Occipital lobe (tissue), 2 donors: ENCODE results near the gene VPS37D. TPM values are rescaled to one million over a fixed set of nuclear protein-coding genes. Genes with fewer than 3 reads are reported as not detected.
"Not testable (repeated sequence)": the region's sequence is repeated elsewhere in the genome, so short reads cannot be mapped to it uniquely, and the experiment has no call there.

Experiments
- DNase-seq: peaks from one replicate; lab custom pipeline; 2025; lab: John Stamatoyannopoulos, UW
- total RNA-seq: library from RNA; depleted of rRNA; stranded (reverse); fragments of >200 nt; gene quantifications from one replicate; pipeline ENCODE4 v1.2.3, GENCODE V29; 2014

The VPS37D gene
- total RNA-seq, 1 donor from 2014 or later: 21.5 TPM

GRCh38 chr7:73705551-73705920 lies 37.9 kb downstream of the VPS37D start:
- DNase-seq: no peak

GRCh38 chr7:73706126-73707044 lies 38.8 kb downstream of the VPS37D start:
- DNase-seq: peak; percentile 61

GRCh38 chr7:73707045-73707631 lies 39.5 kb downstream of the VPS37D start:
- peak; percentile 42 for DNase-seq

GRCh38 chr7:73708961-73709549 lies 41.4 kb downstream of the VPS37D start:
- no peak for DNase-seq

DNA sequence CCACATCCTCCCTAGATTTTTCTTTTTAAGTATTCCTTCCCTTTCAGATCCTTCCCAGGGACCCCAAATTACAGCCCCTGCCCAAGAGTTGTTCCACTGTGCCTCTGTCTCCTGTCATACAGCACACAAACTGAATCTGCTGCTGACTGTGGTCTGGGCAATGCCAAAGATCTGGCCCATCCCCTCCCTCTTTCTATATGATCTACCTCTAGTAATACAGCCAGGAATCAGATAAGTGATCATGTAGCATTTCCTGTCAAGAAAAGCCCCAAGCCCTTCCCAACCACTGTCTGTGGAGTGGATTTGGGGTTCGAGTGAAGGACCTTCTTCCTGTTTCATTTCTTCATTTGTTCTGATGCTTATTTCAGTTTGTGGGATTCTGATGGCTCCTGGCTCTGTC lies 45.1 kb downstream of the VPS37D start:
- DNase-seq: no peak

GRCh38 chr7:73713319-73713718 lies 45.7 kb downstream of the VPS37D start:
- not testable (repeated sequence) for DNase-seq

DNA sequence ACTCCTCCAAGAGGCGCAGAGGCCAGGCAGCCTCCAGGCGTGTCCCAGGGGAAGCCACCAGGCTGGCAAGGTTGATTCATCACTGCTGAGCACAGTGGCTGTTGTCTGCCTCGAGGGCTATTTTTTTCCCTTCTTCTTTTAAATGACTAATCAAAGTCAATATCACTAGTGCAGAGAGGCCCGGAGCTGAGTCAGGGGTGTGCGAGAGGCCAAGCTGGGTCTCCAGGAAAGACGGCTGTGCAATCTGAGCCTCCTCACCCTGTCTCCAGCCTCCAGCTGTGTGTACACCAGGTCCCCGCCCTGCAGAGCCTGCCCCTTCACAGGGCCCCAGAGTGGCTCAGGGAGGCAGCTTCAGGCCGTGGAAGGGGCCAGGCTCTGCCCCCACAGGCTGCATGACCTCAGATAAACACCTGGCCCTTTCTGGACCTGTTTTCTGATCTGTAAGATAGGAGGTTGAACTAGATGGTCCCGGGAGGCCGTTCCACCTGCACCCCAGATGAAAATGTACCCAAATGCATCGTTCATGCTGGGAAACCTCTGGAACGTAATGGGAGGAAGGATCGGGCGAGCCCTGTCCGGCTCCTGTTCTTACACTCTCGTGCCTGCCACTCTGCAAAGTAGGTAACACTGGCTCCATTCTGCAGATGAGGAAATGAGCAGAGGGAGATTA lies 48.2 kb downstream of the VPS37D start:
- DNase-seq: no peak

DNA sequence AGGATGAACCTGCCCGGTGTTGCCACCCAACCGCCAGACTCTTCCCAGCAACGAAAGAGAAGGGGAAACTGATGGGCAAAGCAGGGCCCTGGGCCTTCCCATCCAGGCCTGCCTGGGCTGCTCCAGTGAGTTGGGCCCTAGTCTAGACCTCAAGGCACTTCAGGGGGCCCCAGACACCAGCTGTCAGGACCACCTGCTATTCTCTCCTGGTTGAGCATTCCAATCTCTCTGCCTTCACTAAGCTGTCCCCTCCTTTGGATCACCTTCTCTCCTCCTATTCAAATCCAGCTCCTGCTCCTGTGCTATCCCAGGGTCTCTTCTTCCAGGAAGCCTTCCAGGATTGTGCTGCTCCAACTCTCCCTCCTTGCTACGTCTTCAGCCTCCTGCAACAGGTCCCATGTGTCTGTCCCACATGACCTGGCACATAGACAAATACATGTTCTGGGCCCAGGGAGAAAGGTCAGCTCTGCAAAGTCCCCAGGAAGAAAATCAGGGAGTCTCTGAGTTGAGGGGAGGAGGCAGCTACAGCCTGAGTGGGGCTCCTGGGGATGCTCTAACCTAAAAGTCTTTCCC lies 48.8 kb downstream of the VPS37D start:
- no peak for DNase-seq

- peak; percentile 66 for DNase-seq
Measured at GRCh38 chr7:73717025-73717807, 49.6 kb downstream of the VPS37D start.

GRCh38 chr7:73717991-73718405 lies 50.4 kb downstream of the VPS37D start:
- DNase-seq: peak; percentile 17

DNA sequence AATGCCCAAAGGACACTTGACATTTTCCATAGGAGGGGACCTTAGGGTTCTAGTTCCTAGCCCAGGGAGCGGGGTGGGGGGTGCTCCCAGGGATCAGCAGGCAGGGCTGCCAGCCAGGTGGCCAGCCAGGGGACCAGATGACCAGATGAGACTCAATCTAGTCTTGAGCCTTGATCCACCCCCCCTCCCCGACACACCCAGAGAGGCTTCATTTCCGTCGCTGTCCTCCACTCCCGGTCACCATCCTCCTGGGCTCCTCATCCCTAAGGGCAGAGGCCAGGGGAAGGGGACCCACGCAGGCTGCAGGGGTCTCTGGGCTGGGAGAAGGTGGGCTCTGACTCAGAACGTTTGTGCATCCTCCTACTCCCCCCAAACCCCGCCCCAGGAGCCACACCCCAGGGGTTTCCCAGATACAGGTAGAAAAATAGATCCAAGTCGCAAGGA lies 50.8 kb downstream of the VPS37D start:
- no peak for DNase-seq

DNA sequence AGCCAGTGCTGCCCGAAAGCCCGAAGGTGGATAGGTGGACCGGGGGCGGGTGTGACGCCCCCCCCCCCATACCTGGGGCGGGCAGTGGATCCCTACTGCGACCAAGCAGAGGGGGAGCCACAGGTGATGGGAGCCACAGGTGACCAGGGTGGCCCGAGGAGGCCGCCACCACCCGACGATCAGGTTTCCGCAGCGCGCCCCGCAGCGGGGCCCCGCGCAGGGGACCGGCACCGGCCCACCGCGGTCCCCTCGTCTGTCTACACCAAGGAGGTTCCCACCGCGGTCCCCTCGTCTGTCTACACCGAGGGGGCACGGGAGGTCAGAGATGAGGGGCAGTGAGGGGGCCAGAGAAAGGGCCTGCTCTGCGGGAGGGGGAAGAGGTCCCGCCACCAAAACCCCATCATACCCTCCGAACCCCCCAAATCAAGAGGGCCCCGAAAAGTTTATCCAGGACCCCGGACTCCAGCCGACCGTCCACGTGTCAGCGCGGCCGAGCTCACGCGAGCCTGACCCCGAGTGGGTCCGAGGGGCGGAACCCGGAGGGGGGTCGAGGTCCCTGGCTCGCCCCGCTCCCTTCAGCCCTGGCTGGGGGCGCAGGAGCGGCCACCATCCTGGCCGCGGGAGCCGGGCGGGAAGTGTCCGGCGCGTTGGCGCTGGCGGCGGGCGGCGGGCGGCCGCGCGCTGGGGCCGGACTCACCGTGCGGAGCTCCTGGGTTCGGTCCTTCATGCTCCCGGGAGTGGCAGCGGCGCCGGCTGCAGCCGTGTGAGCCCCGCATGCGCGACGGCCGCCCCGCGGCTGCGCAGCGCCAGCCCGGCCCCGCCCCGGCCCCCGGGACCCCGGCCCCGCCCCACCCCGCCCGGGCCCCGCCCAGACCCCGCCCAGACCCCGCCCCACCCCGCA lies 51.5 kb downstream of the VPS37D start, which contains the start of gene STX1A:
Gene STX1A (minus strand): TSS at position 765 of the 901 bp plus-strand sequence. CDS start 38 bp downstream, at position 727.
- DNase-seq: peak; percentile 38

GRCh38 chr7:73719806-73720169 lies 52.2 kb downstream of the VPS37D start:
- DNase-seq: no peak

- not testable (repeated sequence) for DNase-seq
Measured at GRCh38 chr7:73720443-73720842, 52.8 kb downstream of the VPS37D start.

- peak; percentile 60 for DNase-seq
Measured at GRCh38 chr7:73721377-73721817, 53.8 kb downstream of the VPS37D start.
